HG03103 (cell line): ENCODE measurements around the gene ITGB1BP1.
A peak's percentile ranks its signal among the peaks of the same experiment; 100 is the strongest.

Experiments
- ATAC-seq: cut with Tn5 transposase; IDR thresholded peaks from one replicate; pipeline ENCODE4 v1.9.1; 2021; ENCODE audit warnings: low read depth; ENCODE audit not compliant: unreplicated experiment

Gene ITGB1BP1

DNA sequence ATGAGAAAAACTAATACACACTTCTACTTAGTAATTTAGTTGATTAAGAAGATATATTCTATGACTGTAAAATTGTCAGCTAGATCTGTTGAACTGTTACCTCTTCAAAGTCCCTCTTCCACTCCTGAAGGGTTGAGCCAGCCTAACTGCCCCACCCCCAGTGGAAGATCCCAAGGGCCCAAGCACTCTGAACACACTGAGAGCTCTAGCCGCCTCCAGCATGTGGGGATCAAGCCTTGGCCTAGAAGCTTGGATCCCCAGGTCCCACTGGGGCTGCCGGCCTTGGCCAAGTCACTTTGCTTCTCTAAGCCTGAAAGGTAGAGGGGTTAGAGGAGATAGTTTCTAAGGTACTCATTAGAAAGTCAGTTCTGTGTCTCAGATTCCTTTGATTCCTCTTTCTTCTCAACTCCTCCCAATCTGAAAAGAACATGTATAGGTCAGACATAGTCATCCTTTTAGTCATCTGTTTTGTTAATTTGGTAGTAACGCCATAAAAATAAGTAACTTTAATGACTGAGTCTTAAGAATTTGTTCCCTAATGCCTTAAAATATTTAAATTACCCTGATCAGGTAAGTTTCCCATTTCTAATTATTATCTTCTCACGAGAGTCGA, 5.7 kb upstream of the ITGB1BP1 start:
- ATAC-seq, result no peak

DNA sequence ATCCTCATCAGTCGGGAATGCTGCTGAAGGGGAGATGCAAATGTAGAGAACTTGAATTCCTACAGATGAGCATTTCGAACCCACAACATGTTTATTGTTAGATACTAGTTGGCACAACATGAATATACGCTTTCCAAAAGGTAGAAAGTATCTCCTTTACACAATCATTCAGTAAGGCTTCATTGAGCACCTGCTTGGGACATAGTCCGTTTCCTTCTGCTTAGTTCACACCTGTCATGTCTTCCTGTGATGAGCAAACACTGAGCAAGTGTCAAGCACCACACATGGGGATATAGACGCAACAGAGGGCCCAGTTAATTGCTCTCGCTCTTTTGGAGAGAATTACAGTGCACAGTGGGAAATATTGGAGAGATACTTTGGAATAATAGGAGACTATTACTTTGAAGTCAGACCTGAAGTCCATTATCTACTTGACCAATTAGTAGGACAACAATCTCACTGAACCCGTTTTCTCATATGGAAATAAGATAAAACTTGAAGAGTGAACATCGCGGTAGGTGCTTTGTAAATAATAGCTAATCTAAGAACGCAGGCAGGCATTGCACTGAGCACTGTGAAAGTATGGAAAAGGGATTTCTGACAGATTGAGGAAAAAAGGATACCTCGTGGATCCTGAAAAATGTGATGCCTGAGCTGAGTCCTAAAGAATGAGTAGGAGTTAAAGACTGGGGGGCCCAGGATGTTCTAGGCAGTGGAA, 1.3 kb upstream of the ITGB1BP1 start:
- no peak for ATAC-seq

DNA sequence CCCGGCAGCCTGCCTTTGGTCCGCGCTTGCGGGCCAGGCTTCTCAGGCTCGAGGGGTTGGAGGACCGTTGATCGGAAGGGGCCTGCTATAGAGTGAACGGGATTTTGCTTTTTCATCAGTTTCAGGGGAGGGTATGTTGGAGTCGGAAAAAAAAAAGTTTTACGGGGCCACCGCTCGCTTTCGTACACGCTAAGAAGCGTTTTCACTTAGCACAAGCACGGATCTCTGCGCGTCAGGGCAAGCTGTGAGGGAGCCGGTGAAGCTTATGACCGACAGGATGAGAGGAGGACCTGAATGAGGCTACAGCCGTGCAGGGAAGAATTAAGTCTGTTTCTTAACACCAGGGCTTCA, 569 bp upstream of the ITGB1BP1 start:
- ATAC-seq, result no peak

DNA sequence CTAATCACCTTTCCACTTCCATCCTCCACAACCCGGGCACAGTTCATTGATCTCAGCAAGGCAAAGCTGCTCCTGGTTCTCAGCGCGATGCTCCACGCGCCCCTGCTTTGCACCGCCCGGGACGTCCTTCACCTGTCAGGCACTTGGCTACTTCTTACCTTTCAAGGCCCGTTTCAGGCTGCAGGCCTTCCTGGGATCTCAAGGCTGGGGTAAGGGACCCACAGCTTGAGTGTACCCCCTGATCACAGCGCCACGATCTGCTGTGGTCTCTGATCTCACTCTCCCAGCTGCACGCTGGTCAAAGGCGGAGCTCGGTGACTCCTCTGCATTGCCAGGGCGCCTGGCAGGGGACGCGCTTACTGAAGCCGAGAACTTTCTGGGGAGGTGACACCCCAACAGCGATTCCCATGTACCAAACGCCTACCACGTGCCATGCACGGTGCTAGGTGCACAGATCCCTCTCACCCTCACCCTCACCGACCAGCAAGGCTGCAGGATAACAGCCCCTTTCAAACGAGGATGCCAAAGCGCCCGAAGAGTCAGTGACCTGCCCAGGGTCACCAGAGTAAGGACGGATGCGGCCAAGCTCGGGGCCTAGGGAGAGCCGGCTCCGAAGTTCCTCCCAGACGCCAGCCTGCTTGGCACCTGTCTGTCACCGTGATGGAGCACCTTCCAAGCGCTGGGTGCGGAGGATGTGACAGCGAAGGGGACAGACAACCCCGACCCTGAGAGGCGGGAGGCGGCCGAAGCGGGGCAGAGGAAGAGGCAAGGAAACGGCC, 818 bp downstream of the ITGB1BP1 start:
- peak; percentile 21 for ATAC-seq

DNA sequence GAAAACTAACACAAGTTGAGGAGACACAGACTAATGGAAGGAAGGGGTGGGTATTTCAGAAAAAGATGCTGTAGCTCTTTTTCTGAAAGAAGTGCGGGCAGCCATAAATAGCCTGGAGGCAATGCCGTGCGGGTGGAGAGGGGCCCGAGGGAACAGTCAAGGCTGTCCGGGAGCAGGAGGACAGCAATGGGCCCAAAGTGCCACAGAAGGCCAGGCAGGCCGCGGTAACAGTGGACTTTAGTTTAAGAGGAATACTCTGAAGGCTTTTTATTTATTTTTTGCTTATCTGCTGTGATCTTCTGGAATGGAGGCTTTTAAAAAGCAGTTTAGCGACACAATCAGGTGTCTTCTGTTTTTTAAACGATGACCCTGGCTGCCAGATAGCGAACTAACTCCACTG, 2.8 kb downstream of the ITGB1BP1 start:
- no peak for ATAC-seq

DNA sequence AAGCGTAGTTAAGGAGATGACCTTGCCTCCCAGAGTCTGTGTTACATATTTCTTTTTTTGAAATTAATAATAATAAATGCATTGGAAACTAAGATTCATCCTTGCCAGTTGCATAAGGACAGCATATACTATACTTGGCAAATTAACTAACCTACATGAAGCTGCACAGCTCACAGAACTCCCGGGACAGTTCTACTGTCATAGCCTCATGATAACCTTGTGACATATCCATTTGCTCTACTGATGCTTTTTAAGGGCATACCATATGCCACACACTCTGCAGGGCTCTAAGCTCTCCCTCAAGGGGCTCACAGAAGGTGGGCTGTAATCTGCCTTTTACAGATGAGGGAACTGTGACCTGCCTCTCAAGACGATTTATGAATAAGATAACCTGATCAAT, 3.8 kb downstream of the ITGB1BP1 start:
- no peak for ATAC-seq

DNA sequence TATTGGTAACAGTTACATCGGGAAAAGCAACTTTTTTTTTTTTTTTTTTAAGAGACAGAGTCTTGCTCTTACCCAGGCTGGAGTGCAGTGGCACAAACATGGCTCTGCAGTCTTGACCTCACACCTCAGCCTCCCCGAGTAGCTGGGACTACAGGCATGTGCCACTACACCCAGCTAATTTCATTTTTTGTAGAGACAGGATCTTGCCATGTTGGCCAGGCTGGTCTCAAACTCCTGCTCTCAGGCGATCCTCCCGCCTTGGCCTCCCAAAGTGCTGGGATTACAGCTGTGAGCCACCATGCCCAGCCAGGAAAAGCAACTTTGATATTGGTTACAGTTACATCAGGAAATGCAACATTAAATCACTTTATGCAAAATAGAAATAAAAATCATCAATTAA, 4.6 kb downstream of the ITGB1BP1 start:
- ATAC-seq, result no peak

DNA sequence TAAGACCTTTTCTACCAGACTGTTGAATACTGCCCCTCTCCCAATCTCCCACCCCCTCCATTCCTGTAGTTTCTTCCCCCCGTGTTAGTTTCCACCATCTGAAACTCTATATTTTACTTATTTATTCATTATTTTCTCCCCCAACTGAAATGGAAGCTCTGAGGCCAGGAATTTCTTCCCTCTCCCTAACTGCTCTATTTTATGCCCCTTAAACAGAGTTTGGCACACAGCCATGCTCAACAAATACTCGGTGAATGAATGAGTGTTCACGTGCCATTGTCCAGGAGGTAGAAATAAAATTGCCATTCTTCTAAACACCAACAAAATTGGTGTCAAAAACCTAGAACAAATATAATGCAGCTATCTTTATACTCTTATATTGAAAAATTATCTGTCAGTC, 5.6 kb downstream of the ITGB1BP1 start:
- ATAC-seq, result no peak

DNA sequence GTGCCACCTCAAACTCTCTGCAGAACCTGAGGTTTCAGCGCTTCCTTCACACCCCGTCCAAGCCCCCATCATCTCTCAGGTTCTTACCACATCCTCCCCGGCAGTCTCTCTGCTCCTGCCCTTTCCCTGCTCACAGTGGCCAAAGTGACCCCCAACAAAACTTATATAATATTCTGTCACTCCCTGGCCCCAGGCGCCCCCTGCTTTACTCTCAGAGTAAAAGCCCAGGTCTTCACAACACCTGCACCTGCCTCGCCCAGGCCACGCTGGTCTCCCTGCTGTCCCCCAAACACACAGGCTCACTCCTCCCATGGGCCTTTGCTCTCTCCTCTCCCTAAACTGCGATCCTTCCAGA, 6.4 kb downstream of the ITGB1BP1 start:
- ATAC-seq, result no peak

DNA sequence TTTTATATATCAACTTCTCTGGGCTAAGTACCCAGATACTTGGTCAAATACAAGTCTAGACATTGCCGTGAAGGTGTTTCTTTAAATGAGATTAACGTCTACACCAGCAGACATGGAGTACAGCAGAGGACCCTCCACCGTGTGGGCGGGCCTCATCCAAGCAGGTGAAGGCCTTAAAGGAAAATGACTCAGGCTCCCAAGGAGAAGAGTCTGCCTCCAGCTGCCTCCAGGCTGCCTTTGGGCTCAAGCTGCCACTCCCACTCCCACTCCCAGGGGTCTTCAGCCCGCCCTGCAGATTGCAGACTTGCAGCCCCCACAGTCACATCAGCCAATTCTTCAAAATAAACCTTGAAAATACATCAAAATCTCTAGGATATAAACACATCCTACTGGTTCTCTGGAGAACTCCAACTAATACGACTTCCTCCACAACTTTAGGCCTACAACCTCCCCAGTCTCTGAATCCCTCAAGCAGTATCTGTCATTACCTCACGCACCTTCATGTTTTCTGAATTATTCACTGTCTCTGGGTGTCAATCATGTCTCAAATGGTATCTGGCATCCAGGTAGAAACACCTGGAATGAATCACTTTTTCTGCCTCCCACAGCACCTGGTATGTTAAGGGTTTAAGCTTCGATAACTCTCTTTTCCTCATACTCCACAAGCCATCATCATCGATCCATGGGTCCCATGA, 6.9 kb downstream of the ITGB1BP1 start:
- ATAC-seq, result no peak

DNA sequence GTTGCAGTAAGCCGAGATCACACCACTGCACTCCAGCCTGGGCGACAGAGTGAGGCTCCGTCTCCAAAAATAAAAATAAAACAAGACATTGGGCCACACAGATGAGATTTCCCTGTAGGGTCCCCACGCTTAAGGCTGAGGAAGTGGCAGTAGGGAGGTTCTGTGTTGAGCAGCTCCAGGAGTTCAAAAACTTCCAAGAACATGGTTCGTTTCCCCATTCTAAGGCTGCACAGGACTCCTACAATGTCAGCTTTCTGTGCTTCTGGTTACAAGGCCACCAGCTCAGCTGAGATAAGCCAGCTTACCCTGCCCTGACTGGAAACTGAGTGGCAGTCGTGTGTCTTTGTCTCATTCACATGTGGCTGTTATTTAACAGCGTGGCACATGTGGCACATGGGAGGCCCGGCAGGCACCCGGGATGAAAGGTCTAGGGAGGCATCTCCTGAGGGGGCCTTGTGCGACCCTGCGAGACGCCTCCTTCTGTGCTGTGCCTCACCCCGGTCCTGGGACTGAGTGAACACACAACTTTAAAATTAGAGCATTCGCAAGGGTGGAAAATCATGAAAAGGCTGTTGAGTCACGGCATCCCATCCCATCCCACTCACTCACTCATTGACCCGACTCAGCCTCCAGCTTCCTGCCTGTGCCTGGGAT, 7.7 kb downstream of the ITGB1BP1 start:
- ATAC-seq, result no peak

DNA sequence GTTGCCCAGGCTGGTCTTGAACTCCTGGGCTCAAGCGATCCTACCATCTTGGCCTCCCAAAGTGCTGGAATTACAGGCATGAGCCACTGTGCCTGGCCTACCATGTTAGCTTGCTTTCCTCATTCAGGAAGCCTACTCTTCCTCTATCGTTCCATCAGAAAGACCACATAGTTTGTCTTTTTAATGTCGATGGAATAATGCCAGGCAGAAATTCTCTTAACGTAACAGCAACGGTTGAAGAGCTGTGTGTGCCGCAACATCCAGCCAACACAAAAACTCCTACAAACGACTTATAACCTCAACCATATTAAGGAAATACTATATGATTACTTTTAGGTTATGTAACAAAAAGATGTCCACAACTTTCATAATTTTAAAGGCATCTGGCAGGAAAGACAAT, 10.5 kb downstream of the ITGB1BP1 start:
- no peak for ATAC-seq

DNA sequence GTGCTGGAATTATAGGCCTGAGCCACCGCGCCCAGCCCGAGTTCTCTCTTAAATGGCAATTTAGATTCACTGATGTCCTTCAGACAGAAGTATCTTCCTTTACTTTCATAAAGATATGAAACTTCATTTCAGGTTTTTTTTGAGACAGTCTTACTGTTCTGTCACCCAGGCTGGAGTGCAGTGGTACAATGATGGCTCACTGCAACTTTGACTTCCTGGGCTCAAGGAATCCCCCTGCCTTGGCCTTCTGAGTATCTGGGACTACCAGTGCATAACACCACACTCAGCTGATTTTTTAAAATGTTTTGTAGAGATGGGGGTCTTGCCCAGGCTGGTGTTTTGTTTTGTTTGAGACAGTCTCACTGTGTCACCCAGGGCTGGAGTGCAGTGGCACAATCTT, 13.2 kb downstream of the ITGB1BP1 start:
- no peak for ATAC-seq

DNA sequence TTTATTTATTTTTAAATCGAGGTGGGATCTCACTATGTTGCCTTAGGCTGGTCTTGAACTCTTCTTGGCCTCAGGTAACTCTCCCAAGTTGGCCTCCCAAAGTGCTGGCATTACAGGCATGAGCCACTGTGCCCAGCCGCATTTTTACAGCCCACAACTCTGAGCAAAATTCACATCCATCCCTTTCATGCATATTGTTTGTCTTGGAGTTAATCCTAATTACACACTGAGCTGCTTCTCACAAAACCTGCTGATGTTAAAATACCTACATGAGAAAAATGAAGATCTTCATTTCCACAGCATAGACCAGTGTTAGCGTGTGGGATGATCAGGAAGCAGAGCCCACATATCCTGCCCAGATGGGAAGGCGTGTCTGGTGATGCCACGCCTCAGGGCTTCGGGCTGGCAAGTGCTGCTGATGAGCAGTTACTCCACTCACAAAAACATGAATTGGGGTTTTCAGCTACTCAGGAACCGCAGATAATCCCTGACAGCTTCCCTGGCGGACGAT, 14.6 kb downstream of the ITGB1BP1 start:
- ATAC-seq, result no peak

DNA sequence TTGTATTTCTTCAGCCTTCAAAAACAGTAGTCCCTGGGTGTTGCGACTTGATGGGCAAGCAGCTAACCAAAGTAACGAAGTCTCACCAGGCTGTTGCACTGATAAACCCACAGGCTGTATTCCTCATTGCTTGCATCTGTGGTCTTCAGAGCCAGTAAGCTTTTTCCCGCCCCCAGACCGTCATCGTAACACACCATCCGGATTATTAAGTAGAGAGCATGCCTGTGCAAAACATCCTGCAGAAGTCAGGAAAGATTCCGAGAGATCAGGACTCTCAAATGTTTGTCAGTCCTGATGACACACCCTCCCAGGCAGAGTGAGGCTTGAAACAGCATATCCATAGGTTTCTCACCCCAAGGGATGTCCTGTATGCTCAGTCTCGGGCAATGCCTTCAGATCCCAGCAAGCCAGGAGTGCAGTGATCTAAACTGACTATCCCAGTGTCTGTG, 15.9 kb downstream of the ITGB1BP1 start:
- ATAC-seq, result no peak

DNA sequence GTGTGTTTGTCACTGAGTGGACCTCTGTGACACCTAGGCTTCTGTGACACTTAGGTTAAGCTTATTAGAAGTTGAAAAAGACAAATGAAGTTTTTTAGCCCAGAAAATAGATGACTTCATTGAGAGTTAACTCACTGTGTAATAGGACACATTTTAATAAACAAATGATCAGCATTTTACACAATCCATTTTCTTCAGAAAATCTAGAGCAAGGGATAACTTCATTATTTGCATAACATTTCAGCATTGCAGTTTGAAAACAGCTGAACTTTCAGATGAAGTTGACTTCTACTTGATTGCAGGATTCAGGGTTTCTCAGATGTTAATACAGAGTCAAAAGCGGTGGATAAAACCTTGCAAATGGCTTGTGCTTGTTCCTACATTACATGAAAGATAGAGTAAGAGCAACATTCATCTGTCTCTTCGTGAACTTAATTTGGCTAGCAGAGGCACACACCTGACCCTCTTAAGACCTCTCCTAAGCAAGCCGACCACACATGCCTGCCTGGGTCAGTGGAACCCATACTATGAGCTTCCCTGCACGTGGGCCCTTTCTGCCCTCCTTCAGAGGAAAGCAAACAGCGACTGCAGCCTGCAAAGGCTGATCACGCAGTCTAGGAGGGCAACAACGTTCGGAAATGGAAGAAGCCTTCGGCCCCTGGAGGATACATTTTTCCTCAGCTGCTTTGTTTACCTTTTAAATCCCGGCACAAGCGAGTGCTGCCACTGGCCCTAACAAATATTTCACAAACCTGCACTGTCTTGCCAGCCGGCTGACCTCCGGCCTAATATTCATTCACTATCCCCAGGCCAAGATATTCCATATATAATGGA, 16.6 kb downstream of the ITGB1BP1 start:
- ATAC-seq, result no peak

DNA sequence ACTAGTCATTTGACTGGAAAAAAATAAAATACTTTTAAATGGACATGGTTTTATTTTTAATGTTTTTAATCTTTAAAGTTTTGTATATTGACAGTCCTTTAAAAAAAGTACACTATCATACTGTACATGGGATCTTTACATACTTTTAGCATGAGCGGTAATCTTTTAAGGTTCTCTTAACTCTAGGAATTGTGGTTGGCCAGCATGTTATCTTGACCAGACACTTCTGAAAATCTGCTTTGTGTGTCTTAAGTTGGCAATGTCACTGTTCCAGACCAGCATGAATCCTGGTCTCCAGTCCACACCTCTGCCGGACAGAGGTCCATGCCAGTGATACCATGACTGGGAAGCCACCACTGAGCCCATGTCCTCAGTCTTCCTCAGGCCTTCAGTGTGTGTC, 17.7 kb downstream of the ITGB1BP1 start:
- ATAC-seq, result no peak

DNA sequence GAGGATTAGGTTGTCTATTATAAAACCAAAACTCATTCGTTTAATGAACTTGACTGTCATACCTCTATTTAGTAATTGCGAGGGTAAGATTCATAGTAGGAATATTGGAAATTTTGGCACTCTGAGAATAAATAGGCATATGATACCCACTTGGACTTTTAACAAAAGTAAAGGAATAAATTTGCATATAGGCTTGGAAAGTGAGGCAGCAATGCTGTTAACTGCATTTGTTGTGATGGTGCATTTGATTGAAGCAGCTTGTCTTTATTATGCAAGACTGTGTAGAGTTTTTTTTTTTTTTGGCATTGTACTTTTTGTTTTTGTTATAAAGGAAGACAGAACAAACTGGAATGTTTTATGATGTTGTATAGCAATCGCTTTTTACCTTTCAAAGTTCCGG, 18.9 kb downstream of the ITGB1BP1 start:
- no peak for ATAC-seq

DNA sequence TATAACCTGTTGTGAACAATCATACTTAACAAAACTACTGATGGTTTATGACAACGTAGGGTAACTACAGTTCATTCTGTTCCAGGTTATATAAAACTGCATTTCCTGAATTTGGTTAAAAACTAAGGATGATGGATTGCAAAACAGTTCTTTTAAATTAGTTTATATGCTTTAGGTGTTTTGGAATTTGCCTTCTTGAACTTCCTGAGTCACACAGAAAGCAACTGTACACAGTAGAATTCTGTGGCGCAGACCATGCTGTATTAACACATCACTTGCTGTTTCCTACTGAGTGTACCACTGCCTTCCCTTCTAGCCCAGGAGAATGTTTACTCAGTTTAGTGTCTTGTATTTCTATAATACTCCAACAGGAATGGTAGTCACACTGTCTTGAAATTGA, 19.4 kb downstream of the ITGB1BP1 start:
- no peak for ATAC-seq
